Fibroblast of mammary gland (primary cell): ENCODE data around the gene SMARCC1.

Experiments
- DNase-seq: peaks from one replicate; pipeline ENCODE4 v3.0.0-alpha.2; 2010; ENCODE audit warnings: low read depth
- H3K4me3 ChIP-seq: 2 replicates; pipeline ENCODE4 v1.5.1; 2011; ENCODE audit warnings: low read depth, mild to moderate bottlenecking, low read length, moderate library complexity; ENCODE audit not compliant: control insufficient read depth
- CTCF ChIP-seq: conservative IDR thresholded peaks from 2 replicates; pipeline ENCODE4 v1.5.1; 2011; ENCODE audit warnings: low read depth, low read length, inconsistent platforms; ENCODE audit not compliant: control insufficient read depth, insufficient read depth

The SMARCC1 gene

GRCh38 chr3:47554335-47554734 is 227.4 kb downstream of the SMARCC1 start:
- no peak for TF ChIP-seq CTCF
- H3K4me3 ChIP-seq: no peak overlapping the region
- no peak for DNase-seq

GRCh38 chr3:47553407-47553806 is 228.3 kb downstream of the SMARCC1 start:
- no peak overlapping the region for H3K4me3 ChIP-seq
- TF ChIP-seq CTCF: no peak
- DNase-seq: no peak

GRCh38 chr3:47542471-47543173 is 239.1 kb downstream of the SMARCC1 start:
- no peak overlapping the region for H3K4me3 ChIP-seq
- DNase-seq: peak; percentile 60
- TF ChIP-seq CTCF: no peak

- no peak for DNase-seq
- TF ChIP-seq CTCF: no peak
- H3K4me3 ChIP-seq: no peak overlapping the region
Measured at GRCh38 chr3:47541583-47542108, 240.0 kb downstream of the SMARCC1 start.

- H3K4me3 ChIP-seq: no peak overlapping the region
- DNase-seq: peak; percentile 25
- TF ChIP-seq CTCF: no peak
Measured at GRCh38 chr3:47540281-47540680, 241.4 kb downstream of the SMARCC1 start.

GRCh38 chr3:47536967-47537366 is 244.7 kb downstream of the SMARCC1 start:
- no peak for TF ChIP-seq CTCF
- no peak for DNase-seq
- no peak overlapping the region for H3K4me3 ChIP-seq
